DND-41 (cell line): Measurements from ENCODE around the gene GNAZ.

Experiments
- ATAC-seq: fragments of 200-7000 bp; cut with Tn5 transposase; 3 replicates; pipeline ENCODE4 v1.9.1; 2021; ENCODE audit warnings: low read depth; ENCODE audit not compliant: insufficient read depth
- DNase-seq: peaks from one replicate; pipeline ENCODE4 v3.0.0-alpha.2; 2020
- H2AFZ ChIP-seq: 2 replicates; pipeline ENCODE4 v1.6.0; 2012; ENCODE audit warnings: low read depth, low read length
- H3K27ac ChIP-seq: 2 replicates; pipeline ENCODE4 v1.5.1; 2012; ENCODE audit warnings: low read length, inconsistent platforms
- H3K27me3 ChIP-seq: fragments of 200-600 bp; sonication (generic); 2 replicates; pipeline ENCODE4 v1.6.0; 2012; ENCODE audit warnings: low read length, mild to moderate bottlenecking, inconsistent platforms; ENCODE audit not compliant: insufficient read depth, poor library complexity
- H3K36me3 ChIP-seq: 2 replicates; pipeline ENCODE4 v1.5.1; 2012; ENCODE audit warnings: low read length, inconsistent platforms; ENCODE audit not compliant: insufficient read depth
- H3K4me1 ChIP-seq: 2 replicates; pipeline ENCODE4 v1.5.1; 2012; ENCODE audit warnings: mild to moderate bottlenecking, low read length; ENCODE audit not compliant: insufficient read depth
- H3K4me2 ChIP-seq: 2 replicates; pipeline ENCODE4 v1.6.0; 2012; ENCODE audit warnings: mild to moderate bottlenecking, moderate library complexity, low read length, inconsistent platforms; ENCODE audit not compliant: insufficient read depth
- H3K4me3 ChIP-seq, 2 experiments: fragments of 200-600 bp in 1 of 2; shearing (Covaris generic) in 1 of 2; 2 replicates each; pipeline ENCODE4 v1.5.1; 2012 to 2016; ENCODE audit warnings: inconsistent platforms in 2 of 2, low read length in 2 of 2, mild to moderate bottlenecking in 2 of 2, low read depth in 1 of 2, moderate library complexity in 1 of 2
- H3K79me2 ChIP-seq: 2 replicates; pipeline ENCODE4 v1.6.0; 2012; ENCODE audit warnings: low read length, inconsistent platforms; ENCODE audit not compliant: insufficient read depth
- H3K9ac ChIP-seq: 2 replicates; pipeline ENCODE4 v1.6.0; 2012; ENCODE audit warnings: low read depth, mild to moderate bottlenecking, inconsistent platforms, low read length, moderate library complexity
- H3K9me3 ChIP-seq: 2 replicates; pipeline ENCODE4 v1.5.1; 2012; ENCODE audit warnings: low read length, moderate library complexity, mild to moderate bottlenecking, inconsistent platforms; ENCODE audit not compliant: insufficient read depth, severe bottlenecking
- H4K20me1 ChIP-seq: 2 replicates; pipeline ENCODE4 v1.6.0; 2012; ENCODE audit warnings: low read length; ENCODE audit not compliant: insufficient read depth
- CTCF ChIP-seq: IDR thresholded peaks from 2 replicates; pipeline ENCODE4 v1.5.1; 2012; ENCODE audit warnings: borderline replicate concordance, low read length, moderate library complexity, mild to moderate bottlenecking; ENCODE audit not compliant: poor library complexity, severe bottlenecking; ENCODE audit errors: extremely low read depth
- EZH2 ChIP-seq: IDR thresholded peaks from 3 replicates; pipeline ENCODE4 v1.6.1; 2012; ENCODE audit warnings: borderline replicate concordance, low read depth, mild to moderate bottlenecking, moderate library complexity, low read length, inconsistent platforms; ENCODE audit not compliant: severe bottlenecking

Gene GNAZ

GRCh38 chr22:23127788-23128187, 57.5 kb downstream of the GNAZ start:
- no peak for DNase-seq
- Histone ChIP-seq H3K27ac (no peak overlapping the region), H3K4me3 (no peak overlapping the region), H2AFZ (no peak overlapping the region), H3K4me2 (no peak overlapping the region), H3K27me3 (no peaks in the 10 kb centered on the region), H3K4me1 (no peaks in the 10 kb centered on the region), H4K20me1 (0 out of 2 replicates have a peak, but pooled peaks cover 3% of the 10 kb centered on the region), H3K36me3 (no peaks in the 10 kb centered on the region), H3K9me3 (no peaks in the 10 kb centered on the region), H3K79me2 (no peaks in the 10 kb centered on the region), H3K9ac (no peak overlapping the region)
- no peak for ATAC-seq
- TF ChIP-seq EZH2 (no peak), CTCF (no peak)

GRCh38 chr22:23128269-23129108, 58.2 kb downstream of the GNAZ start:
- Histone ChIP-seq H3K9me3 (no peaks in the 10 kb centered on the region), H3K36me3 (no peaks in the 10 kb centered on the region), H3K79me2 (no peaks in the 10 kb centered on the region), H3K27me3 (no peaks in the 10 kb centered on the region), H3K27ac (no peak overlapping the region), H2AFZ (no peak overlapping the region), H3K9ac (no peak overlapping the region), H3K4me1 (no peaks in the 10 kb centered on the region), H3K4me3 (no peak overlapping the region), H3K4me2 (no peak overlapping the region), H4K20me1 (0 out of 2 replicates have a peak, but pooled peaks cover 3% of the 10 kb centered on the region)
- peak; percentile 95 for ATAC-seq
- DNase-seq = peak; percentile 77
- TF ChIP-seq EZH2 = no peak
- peak; percentile 90 for TF ChIP-seq CTCF

- Histone ChIP-seq H2AFZ (no peak overlapping the region), H3K27ac (no peak overlapping the region), H3K4me1 (no peaks in the 10 kb centered on the region), H4K20me1 (0 out of 2 replicates have a peak, but pooled peaks cover 3% of the 10 kb centered on the region), H3K79me2 (no peaks in the 10 kb centered on the region), H3K9ac (no peak overlapping the region), H3K9me3 (no peaks in the 10 kb centered on the region), H3K4me3 (no peak overlapping the region), H3K4me2 (no peak overlapping the region), H3K36me3 (no peaks in the 10 kb centered on the region), H3K27me3 (no peaks in the 10 kb centered on the region)
- TF ChIP-seq CTCF = no peak
- no peak for TF ChIP-seq EZH2
- ATAC-seq (no peak), DNase-seq (no peak)
Measured at GRCh38 chr22:23129149-23129548, 58.8 kb downstream of the GNAZ start.
